HL-60 (cell line): Measurements from ENCODE around the gene ZDHHC9.

Experiments
- DNase-seq, 2 experiments: peaks; one replicate each; pipeline ENCODE4 v3.0.0-alpha.2; 2010 to 2020; ENCODE audit warnings: low read depth in 1 of 2, low spot score in 1 of 2
- H3K27ac ChIP-seq: fragments of 250-450 bp; sonication (Bioruptor Pico); replicated peaks from 2 replicates; pipeline ENCODE4 v1.5.1; 2020; ENCODE audit warnings: mild to moderate bottlenecking, moderate library complexity
- H3K27me3 ChIP-seq: fragments of 250-450 bp; sonication (Bioruptor Pico); 2 replicates; pipeline ENCODE4 v1.5.1; 2021; ENCODE audit warnings: mild to moderate bottlenecking, moderate library complexity; ENCODE audit not compliant: insufficient read depth, poor library complexity, severe bottlenecking
- H3K4me3 ChIP-seq: replicated peaks from 2 replicates; pipeline ENCODE4 v1.5.1; 2011; ENCODE audit warnings: mild to moderate bottlenecking, control low read depth, low read length; ENCODE audit not compliant: insufficient read depth
- GABPA ChIP-seq: IDR thresholded peaks from 2 replicates; pipeline ENCODE4 v1.6.1; 2012; ENCODE audit warnings: low read depth
- POLR2AphosphoS5 ChIP-seq: IDR thresholded peaks from 2 replicates; pipeline ENCODE4 v1.6.1; 2012; ENCODE audit warnings: low read depth
- SPI1 ChIP-seq: IDR thresholded peaks from 2 replicates; pipeline ENCODE4 v1.6.1; 2012; ENCODE audit warnings: low read depth, mild to moderate bottlenecking, borderline replicate concordance
- TF ChIP-seq, protein P1 (sequence below): IDR thresholded peaks from one replicate; pipeline ENCODE4 v1.5.1; 2011; ENCODE audit warnings: low read length, control low read depth, inconsistent platforms; ENCODE audit not compliant: insufficient read depth
- TF ChIP-seq, protein P2 (sequence below): IDR thresholded peaks from 2 replicates; pipeline ENCODE4 v1.6.1; 2012; ENCODE audit warnings: low read depth; ENCODE audit not compliant: insufficient replicate concordance

The ZDHHC9 gene

DNA sequence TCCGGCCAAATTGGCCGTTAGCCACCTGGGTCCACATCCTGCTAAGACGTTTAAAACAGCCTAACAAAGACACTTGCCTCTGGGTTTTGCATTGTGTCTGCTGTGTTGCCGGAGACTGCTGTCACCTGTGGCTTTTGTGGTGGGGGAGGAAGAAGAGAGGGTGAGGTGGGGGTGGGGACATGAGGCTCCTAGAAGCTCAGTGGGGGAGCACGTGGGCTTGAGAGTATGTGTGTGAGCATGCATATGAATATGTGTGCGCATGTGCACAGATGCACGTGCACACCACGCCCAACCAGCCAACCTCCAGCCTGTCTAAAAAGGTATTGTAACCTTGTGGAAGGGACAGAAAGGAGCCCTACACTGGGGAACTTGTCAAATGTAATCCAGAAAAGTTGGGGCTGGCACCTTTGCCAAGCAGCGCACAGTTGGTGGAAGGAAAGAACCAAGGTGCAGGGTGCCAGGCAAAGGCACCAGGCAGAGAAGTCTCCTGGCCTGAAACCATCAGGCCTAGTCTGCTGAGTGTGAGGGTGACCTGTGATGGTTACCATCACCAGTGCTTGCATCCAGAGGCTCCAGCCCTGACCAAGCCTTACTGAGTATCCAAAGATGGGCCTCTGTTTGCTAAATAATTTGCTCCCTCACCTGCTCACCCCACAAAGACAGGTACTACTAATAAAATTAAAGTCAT, 74.1 kb downstream of the ZDHHC9 start:
- peak in 1 of 2 experiments; percentile 59 for DNase-seq
- Histone ChIP-seq H3K4me3 (no peak overlapping the region), H3K27ac (peak overlapping the region; percentile 37), H3K27me3 (no peaks in the 10 kb centered on the region)
- TF ChIP-seq, protein P1, sequence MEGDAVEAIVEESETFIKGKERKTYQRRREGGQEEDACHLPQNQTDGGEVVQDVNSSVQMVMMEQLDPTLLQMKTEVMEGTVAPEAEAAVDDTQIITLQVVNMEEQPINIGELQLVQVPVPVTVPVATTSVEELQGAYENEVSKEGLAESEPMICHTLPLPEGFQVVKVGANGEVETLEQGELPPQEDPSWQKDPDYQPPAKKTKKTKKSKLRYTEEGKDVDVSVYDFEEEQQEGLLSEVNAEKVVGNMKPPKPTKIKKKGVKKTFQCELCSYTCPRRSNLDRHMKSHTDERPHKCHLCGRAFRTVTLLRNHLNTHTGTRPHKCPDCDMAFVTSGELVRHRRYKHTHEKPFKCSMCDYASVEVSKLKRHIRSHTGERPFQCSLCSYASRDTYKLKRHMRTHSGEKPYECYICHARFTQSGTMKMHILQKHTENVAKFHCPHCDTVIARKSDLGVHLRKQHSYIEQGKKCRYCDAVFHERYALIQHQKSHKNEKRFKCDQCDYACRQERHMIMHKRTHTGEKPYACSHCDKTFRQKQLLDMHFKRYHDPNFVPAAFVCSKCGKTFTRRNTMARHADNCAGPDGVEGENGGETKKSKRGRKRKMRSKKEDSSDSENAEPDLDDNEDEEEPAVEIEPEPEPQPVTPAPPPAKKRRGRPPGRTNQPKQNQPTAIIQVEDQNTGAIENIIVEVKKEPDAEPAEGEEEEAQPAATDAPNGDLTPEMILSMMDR: no peak
- TF ChIP-seq POLR2AphosphoS5 (no peak), SPI1 (no peak), GABPA (no peak)
- TF ChIP-seq, protein P2, sequence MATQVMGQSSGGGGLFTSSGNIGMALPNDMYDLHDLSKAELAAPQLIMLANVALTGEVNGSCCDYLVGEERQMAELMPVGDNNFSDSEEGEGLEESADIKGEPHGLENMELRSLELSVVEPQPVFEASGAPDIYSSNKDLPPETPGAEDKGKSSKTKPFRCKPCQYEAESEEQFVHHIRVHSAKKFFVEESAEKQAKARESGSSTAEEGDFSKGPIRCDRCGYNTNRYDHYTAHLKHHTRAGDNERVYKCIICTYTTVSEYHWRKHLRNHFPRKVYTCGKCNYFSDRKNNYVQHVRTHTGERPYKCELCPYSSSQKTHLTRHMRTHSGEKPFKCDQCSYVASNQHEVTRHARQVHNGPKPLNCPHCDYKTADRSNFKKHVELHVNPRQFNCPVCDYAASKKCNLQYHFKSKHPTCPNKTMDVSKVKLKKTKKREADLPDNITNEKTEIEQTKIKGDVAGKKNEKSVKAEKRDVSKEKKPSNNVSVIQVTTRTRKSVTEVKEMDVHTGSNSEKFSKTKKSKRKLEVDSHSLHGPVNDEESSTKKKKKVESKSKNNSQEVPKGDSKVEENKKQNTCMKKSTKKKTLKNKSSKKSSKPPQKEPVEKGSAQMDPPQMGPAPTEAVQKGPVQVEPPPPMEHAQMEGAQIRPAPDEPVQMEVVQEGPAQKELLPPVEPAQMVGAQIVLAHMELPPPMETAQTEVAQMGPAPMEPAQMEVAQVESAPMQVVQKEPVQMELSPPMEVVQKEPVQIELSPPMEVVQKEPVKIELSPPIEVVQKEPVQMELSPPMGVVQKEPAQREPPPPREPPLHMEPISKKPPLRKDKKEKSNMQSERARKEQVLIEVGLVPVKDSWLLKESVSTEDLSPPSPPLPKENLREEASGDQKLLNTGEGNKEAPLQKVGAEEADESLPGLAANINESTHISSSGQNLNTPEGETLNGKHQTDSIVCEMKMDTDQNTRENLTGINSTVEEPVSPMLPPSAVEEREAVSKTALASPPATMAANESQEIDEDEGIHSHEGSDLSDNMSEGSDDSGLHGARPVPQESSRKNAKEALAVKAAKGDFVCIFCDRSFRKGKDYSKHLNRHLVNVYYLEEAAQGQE: no peak

DNA sequence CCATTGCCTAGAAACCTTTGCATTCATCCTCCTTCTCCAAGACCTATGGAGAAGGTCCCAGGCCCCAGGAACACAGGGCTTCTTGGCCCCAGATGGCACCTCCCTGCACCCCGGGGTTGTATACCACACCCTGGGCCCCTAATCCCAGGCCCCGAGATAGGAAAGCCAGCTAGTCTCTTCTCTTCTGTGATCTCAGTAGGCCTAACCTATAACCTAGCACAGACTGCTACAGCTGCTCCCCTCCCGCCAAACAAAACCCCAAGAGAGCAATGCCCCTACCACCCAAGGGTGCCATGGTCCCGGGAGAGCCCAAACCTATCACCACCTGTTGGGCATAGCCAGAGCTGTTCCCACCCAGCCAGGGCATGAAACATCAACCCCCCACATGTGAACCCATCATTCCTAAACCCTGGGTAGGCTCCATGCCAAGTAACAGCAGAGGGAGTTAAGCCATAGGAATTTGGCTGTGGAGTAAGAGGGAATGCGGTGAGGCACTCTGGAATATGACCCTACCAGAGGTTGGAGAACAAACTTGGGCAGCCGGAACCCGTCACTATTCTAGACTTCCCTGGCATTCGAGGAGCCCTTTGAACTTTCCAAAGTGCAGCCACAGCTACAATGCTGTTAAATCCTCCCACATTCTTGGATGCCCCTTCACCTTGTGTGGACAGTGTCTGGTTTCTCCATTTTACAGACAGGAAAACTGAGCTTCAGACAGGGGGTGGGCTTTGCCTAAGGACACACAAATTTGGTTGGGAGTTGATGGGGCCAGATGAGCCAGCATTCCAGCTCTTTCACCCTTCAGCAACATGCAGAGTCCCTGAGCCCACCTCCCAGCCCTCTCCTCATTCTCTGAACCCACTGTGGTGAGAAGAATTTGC, 74.9 kb downstream of the ZDHHC9 start:
- TF ChIP-seq, protein P2: no peak
- no peak for TF ChIP-seq POLR2AphosphoS5
- TF ChIP-seq, protein P1: no peak
- no peak for TF ChIP-seq SPI1
- TF ChIP-seq GABPA: no peak
- Histone ChIP-seq H3K27ac (peak overlapping the region; percentile 28), H3K27me3 (no peaks in the 10 kb centered on the region), H3K4me3 (no peak overlapping the region)
- no peak for DNase-seq

DNA sequence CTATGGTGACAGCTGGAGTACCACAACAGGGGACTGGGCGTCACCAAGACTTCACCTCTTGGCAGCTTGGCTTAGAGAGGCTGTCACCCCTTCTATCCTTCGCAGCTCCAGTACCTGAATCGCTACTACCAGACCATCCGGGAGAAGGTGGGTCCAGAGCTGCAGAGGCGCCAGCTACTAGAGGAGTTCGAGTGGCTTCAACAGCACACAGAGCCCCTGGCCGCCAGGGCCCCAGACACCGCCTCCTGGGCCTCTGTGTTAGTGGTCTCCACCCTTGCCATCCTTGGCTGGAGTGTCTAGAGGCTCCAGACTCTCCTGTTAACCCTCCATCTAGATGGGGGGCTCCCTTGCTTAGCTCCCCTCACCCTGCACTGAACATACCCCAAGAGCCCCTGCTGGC, 75.5 kb downstream of the ZDHHC9 start:
- H3K4me3 ChIP-seq: no peak overlapping the region

More for the DNA sequence above, 75.5 kb downstream of the ZDHHC9 start:
- TF ChIP-seq SPI1 (no peak), GABPA (no peak), POLR2AphosphoS5 (no peak)
- TF ChIP-seq, protein P1: no peak
- TF ChIP-seq, protein P2: no peak
- Histone ChIP-seq H3K27me3 (no peaks in the 10 kb centered on the region), H3K27ac (no peak overlapping the region)
- no peak for DNase-seq
